GM10847 (cell line): ENCODE results near the gene LRRC8D.

Experiments
- POLR2A ChIP-seq: IDR thresholded peaks from 2 replicates; pipeline ENCODE4 v1.6.1; 2011; ENCODE audit not compliant: insufficient read length; ENCODE audit errors: extremely low read depth

Gene LRRC8D

GRCh38 chr1:89873288-89873687, 52.5 kb downstream of the LRRC8D start:
- TF ChIP-seq POLR2A = no peak

GRCh38 chr1:89873770-89874169, 52.9 kb downstream of the LRRC8D start:
- no peak for TF ChIP-seq POLR2A

- TF ChIP-seq POLR2A = no peak
These were observed 55.6 kb downstream of the LRRC8D start for GRCh38 chr1:89876463-89876862.

GRCh38 chr1:89877756-89878155, 56.9 kb downstream of the LRRC8D start:
- no peak for TF ChIP-seq POLR2A

GRCh38 chr1:89878256-89878655, 57.4 kb downstream of the LRRC8D start:
- no peak for TF ChIP-seq POLR2A

- no peak for TF ChIP-seq POLR2A
These were observed 59.8 kb downstream of the LRRC8D start for GRCh38 chr1:89880679-89881078.

GRCh38 chr1:89881415-89882058, 60.7 kb downstream of the LRRC8D start:
- TF ChIP-seq POLR2A = no peak

- TF ChIP-seq POLR2A = no peak
These were observed 61.7 kb downstream of the LRRC8D start for GRCh38 chr1:89882348-89883029.

- no peak for TF ChIP-seq POLR2A
These were observed 62.2 kb downstream of the LRRC8D start for GRCh38 chr1:89883030-89883379.

GRCh38 chr1:89884718-89885596, 64.1 kb downstream of the LRRC8D start:
- TF ChIP-seq POLR2A = no peak

- no peak for TF ChIP-seq POLR2A
These were observed 66.4 kb downstream of the LRRC8D start for GRCh38 chr1:89887270-89887669.

- TF ChIP-seq POLR2A = no peak
These were observed 66.9 kb downstream of the LRRC8D start for GRCh38 chr1:89887713-89888112.

- TF ChIP-seq POLR2A = no peak
These were observed 67.9 kb downstream of the LRRC8D start for GRCh38 chr1:89888480-89889322.

GRCh38 chr1:89889323-89889615, 68.4 kb downstream of the LRRC8D start:
- TF ChIP-seq POLR2A = no peak

- TF ChIP-seq POLR2A = no peak
These were observed 69.4 kb downstream of the LRRC8D start for GRCh38 chr1:89890085-89890752.
